Measurements from ENCODE around the gene CAMK2D. TPM values are rescaled to one million over a fixed set of nuclear protein-coding genes. Genes with fewer than 3 reads are reported as not detected.

Gene CAMK2D
- total RNA-seq, 1 experiment from 2014 or later = 9.0 TPM

GRCh38 chr4:113768952-113769351 lies 7.4 kb upstream of the CAMK2D start:
- Histone ChIP-seq H2BK5ac (ENCODE audit: insufficient read length, low read length) (no peak overlapping the region), H2AFZ (ENCODE audit: low read length) (no peak overlapping the region), H3K14ac (ENCODE audit: insufficient read depth, low read length) (no peak overlapping the region), H3K23ac (ENCODE audit: insufficient read length, low read depth, low read length) (no peak overlapping the region), H3K23me2 (ENCODE audit: insufficient read length, low read depth, low read length, poor library complexity, severe bottlenecking) (no peaks in the 10 kb centered on the region), H3K18ac (ENCODE audit: insufficient read length, low read depth, low read length) (no peak overlapping the region), H3K4me2 (ENCODE audit: insufficient read depth, insufficient read length, low read length) (no peak overlapping the region), H2BK120ac (ENCODE audit: low read depth, low read length, poor library complexity, severe bottlenecking) (no peak overlapping the region), H3K56ac (ENCODE audit: insufficient read length, low read depth, low read length) (no peak overlapping the region), H3K27ac (ENCODE audit: insufficient read length, low read depth, low read length) (no peak overlapping the region), H3K79me1 (ENCODE audit: insufficient read depth, low read depth, low read length, poor library complexity, severe bottlenecking) (no peaks in the 10 kb centered on the region), H2BK20ac (ENCODE audit: low read depth, low read length, poor library complexity, severe bottlenecking) (no peak overlapping the region), H3K9ac (ENCODE audit: extremely low read depth, insufficient read length, low read length) (no peak overlapping the region), H3T11ph (ENCODE audit: low read length) (no peak overlapping the region), H4K20me1 (ENCODE audit: control insufficient read depth, insufficient read depth, insufficient read length) (no peaks in the 10 kb centered on the region), H3K4ac (ENCODE audit: low read depth, low read length) (no peak overlapping the region), H4K8ac (replicated peaks; ENCODE audit: insufficient read length, low read depth, low read length) (no peak overlapping the region), H2AK5ac (ENCODE audit: insufficient read length, low read length) (no peak overlapping the region), H3K27me3 (ENCODE audit: insufficient read depth, low read length) (no peaks in the 10 kb centered on the region), H3K4me1 (ENCODE audit: insufficient read depth, low read length) (no peaks in the 10 kb centered on the region; the same call in 1 of the 2 replicates), H4K5ac (ENCODE audit: insufficient read length, low read depth, low read length) (no peak overlapping the region), H3K79me2 (ENCODE audit: insufficient read depth, low read length) (no peaks in the 10 kb centered on the region), H2BK12ac (ENCODE audit: insufficient read length, low read depth, low read length) (no peak overlapping the region), H2BK15ac (ENCODE audit: low read depth, low read length) (no peak overlapping the region), H4K91ac (ENCODE audit: insufficient read length, low read depth, low read length) (no peak overlapping the region), H3K9me3 (ENCODE audit: control insufficient read depth, low read depth, low read length) (no peaks in the 10 kb centered on the region)
- TF ChIP-seq CTCF (conservative IDR thresholded peaks at IDR 0.05) = no peak
- WGBS (ENCODE audit: extremely low coverage, insufficient read length, low lambda C conversion rate) = no CpG with 5 or more reads among the region's 2 CpGs
- H3K27me3 Mint-ChIP-seq (ENCODE audit: low read depth) = no peaks in the 10 kb centered on the region
- no peak overlapping the region for H3K4me3 Mint-ChIP-seq
- peaks cover 0 to 4% of the 10 kb centered on the region in 2 experiments; a peak in 2 of 4 replicates for H3K4me1 Mint-ChIP-seq
- peaks cover 0 to 4% (median 3%) of the 10 kb centered on the region in 3 experiments; a peak in 1 of 7 replicates for H3K36me3 Mint-ChIP-seq (ENCODE audit: insufficient read depth in 1 of 3, low read depth in 3 of 3)
- no peak for DNase-seq
- no peak overlapping the region for H3K27ac Mint-ChIP-seq
- peaks cover 3% of the 10 kb centered on the region in 2 experiments; a peak in 3 of 5 replicates for H3K9me3 Mint-ChIP-seq
